ENCODE measurements around the gene CPNE5. TPM values are rescaled to one million over a fixed set of nuclear protein-coding genes. Genes with fewer than 3 reads are reported as not detected.
A peak's percentile ranks its signal among the peaks of the same experiment; 100 is the strongest.

Gene CPNE5
- 10.0 TPM for total RNA-seq
- long read RNA-seq, partial matches to known transcripts, result 8 of 35 reads
- long read RNA-seq, other reads (novel, unspliced or antisense), result 25 of 35 reads

DNA sequence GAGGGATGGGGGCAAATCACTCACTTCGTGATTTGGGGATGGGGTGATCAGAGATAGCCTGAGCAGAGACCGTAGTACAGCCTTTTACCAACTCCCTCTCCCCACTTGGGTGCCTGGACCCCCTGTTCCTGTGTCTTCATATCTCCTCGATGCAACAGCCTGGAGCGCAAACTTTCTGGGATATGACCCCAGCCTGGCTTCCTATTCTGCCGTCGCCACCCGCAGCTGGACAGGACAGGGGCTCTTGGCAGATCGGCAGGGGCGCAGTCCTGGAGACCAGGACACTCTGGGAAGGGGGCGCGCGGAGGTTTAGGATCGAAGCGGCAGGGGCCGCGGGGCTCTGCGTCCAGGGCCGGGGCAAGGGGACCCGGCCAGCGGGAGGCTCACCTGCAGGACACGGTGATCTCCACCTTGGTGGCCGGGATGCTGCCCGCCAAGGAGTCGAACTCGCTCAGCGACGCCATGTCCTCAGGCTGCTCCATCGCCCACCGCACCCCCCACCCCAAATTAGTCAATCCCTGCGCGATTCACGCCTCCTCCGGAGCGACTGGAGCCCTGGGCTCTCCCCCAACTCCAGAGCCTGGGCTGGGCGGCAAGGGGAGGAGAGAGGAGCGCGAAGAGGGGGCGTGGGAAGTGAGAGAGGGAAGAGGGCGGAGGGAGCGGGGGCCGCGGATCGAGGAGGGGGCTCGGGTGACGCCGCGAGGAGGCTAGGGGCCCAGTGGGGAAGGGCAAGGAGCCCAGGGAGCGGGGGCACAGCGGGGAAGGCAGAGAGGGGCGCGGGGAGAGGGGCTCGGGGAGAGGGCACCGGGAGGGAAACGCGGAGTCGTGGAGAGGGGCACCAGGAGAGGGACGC, at the start of gene CPNE5:
Gene CPNE5 (minus strand): TSS at position 549 of the 853 bp plus-strand sequence. CDS start 67 bp downstream, at position 482.
- DNase-seq (peak; percentile 69), ATAC-seq (ENCODE audit: poor library complexity) (peak; percentile 7)
- intact Hi-C loops (cut with DNase I), result no loop called here

DNA sequence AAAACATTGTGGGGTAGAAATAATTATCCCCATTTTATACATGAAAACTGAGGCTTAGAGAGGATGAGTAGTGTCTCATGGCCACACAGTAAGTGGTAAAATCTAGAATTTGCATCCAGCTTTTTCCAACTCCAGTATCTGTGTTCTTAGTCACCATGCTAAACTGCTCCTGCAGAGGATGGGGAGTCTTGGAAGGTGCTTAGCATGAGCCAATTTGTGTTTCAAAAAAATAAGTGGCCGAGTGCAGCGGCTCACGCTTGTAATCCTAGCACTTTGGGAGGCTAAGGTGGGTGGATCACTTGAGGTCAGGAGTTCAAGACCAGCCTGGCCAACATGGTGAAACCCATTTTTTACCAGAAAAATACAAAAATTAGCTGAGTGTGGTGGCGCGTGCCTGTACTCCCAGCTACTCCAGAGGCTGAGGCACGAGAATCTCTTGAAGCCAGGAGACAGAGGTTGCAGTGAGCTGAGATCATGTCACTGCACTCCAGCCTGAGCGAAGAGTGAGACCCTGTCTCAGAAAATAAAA, 48.9 kb upstream of the CPNE5 start:
- intact Hi-C loops (cut with DNase I), result loop anchor here (10.0 kb wide), 1 partner anchor 87 kb away; no protein-coding TSS in a partner anchor
- no peak for DNase-seq
- ATAC-seq (ENCODE audit: poor library complexity), result no peak

- ATAC-seq (ENCODE audit: poor library complexity) (no peak), DNase-seq (no peak)
- intact Hi-C loops (cut with DNase I), result loop anchor here (10.0 kb wide), 1 partner anchor 88 kb away; no protein-coding TSS in a partner anchor
These were observed 47.8 kb upstream of the CPNE5 start for GRCh38 chr6:36886950-36887618.

- peak; percentile 99 for ATAC-seq (ENCODE audit: poor library complexity)
- peak; percentile 99 for DNase-seq
- intact Hi-C loops (cut with DNase I), result loop anchor here (10.0 kb wide), 1 partner anchor 89 kb away; no protein-coding TSS in a partner anchor
These were observed 46.5 kb upstream of the CPNE5 start, which contains the start of gene C6orf89 for GRCh38 chr6:36885461-36886401. Gene C6orf89 (plus strand): TSS chr6:36885952. CDS start chr6:36899445, 13,493 bp downstream.

DNA sequence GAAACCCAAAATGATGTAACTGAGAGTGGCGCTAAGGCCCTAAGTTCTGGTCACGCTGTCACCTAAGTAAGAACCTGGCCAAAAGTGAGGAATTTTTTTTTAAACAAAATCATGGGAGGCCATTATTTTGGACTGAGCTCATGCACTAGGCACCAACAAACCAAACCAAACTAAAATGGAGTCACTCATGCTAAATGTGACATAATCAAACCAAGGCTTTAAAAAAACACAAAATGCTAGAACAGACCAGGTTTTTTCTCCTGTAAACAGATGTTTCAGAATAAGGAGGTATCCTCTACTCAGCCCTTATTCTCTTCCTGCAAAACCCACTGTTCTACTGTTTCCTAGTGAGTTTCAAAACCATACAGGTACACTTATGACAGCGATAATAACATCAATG, 45.4 kb upstream of the CPNE5 start:
- DNase-seq (no peak), ATAC-seq (ENCODE audit: poor library complexity) (no peak)
- intact Hi-C loops (cut with DNase I), result loop anchor here (10.0 kb wide), 1 partner anchor 90 kb away; no protein-coding TSS in a partner anchor

- DNase-seq (no peak), ATAC-seq (ENCODE audit: poor library complexity) (no peak)
- intact Hi-C loops (cut with DNase I), result no loop called here
These were observed 36.0 kb upstream of the CPNE5 start for GRCh38 chr6:36875250-36875633.

DNA sequence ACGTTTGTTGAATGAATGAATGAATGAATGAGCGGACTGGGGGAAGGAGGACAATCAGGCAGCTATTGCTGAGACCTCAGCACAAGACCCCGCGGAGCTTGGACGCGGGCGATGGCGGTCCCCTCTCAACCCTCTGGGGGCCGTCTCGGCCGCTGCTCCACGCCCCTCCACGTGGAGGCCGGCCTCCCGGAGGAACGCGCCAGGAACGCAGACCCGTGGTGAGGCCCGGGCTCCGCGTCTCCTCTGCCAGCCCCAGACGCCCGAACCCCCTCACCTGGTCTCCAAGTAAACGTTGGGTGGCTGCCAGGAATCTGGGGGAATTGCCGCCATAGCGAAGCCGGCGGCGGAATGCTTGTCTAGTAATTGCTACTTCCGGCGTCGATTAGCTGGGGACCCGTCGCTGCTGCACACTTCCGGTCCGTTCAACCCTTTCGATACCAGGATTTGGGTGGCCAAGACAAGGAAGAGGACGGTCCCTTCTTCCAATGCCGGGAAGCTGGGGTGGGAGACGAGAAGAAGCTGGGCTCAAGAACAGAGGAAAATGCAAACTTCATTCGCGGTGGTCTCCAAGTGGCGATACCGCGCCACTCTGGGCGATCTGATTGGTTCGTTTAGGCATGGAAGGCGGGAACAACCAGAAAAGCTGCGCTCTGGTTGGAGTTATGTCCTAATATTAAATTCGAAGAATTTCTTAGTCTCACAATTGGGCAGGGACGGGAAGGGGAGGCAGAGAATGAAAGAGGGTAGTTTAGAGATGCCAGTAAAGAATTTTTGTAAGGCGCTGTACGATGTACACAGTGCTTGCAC, 35.4 kb upstream of the CPNE5 start, which contains the start of gene PPIL1:
Gene PPIL1 (minus strand): TSS at position 361 of the 807 bp plus-strand sequence. CDS start 31 bp downstream, at position 330.
- peak; percentile 87 for DNase-seq
- intact Hi-C loops (cut with DNase I), result no loop called here
- ATAC-seq (ENCODE audit: poor library complexity), result peak; percentile 88

DNA sequence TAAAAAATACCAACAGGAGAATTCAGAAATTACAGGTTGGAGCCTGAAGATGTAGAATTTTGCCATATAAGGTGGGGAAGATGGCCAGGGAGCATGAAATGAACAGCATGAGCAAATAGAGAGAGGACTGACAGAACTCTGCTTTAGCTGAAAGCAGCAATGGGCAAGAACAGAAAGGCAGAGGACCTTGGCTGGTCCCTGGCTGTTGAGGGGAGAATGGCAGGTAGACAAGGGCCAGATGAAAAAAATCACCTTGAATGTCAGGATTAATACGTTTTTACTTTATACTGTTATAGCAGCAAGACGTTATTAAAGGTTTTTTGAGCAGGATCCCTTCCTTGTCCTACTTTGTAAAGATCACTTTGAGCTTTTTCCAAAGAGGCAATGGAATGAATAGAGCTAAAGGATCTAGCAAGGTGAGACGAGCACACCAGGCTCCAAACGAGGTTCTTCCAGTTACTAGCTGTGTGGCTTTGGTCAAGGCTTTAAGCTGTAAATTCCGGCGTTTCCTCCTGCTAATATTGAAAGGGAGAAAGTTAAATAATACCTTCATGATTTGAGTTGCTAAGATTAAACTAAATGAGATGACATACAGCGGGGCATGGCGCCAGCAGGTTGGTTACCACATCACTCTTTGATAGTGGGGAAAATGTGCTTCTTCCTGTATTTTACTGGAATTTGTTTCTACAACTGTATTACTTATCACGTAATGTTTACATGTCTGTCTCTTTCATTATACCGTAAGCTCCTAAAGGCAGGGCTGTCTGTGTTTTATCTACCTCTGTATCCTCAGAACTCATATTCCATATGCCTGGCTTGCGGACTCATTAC, 34.6 kb upstream of the CPNE5 start:
- DNase-seq (peak; percentile 47), ATAC-seq (ENCODE audit: poor library complexity) (no peak)
- intact Hi-C loops (cut with DNase I), result no loop called here

- DNase-seq (no peak), ATAC-seq (ENCODE audit: poor library complexity) (no peak)
- intact Hi-C loops (cut with DNase I), result no loop called here
These were observed 33.9 kb upstream of the CPNE5 start for GRCh38 chr6:36873115-36873514.

- no peak for DNase-seq
- ATAC-seq (ENCODE audit: poor library complexity), result no peak
- intact Hi-C loops (cut with DNase I), result no loop called here
These were observed 32.4 kb upstream of the CPNE5 start for GRCh38 chr6:36871686-36872085.

- intact Hi-C loops (cut with DNase I), result no loop called here
- DNase-seq (peak; percentile 70), ATAC-seq (ENCODE audit: poor library complexity) (peak; percentile 83)
These were observed 28.4 kb upstream of the CPNE5 start for GRCh38 chr6:36867471-36868224.

DNA sequence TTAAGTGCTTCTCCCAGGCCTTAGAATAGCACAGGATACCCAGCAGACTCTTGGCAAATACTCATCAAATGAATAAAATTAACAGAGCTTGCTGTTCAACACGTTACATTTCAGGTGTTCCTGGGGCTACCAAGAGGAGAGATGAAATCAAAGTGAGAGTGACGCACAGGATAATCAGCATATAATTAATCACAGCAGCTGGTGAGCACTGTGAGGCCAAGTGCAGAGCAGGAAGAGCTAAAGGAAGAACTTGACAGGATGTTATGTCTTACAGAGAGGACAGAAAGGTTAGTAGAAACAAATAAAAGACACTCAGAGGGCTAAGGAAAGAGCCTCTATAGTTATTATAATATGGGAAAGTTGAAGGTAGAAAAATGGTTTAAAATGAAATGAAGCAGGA, 26.6 kb upstream of the CPNE5 start:
- ATAC-seq (ENCODE audit: poor library complexity), result peak; percentile 2
- intact Hi-C loops (cut with DNase I), result no loop called here
- no peak for DNase-seq

GRCh38 chr6:36863670-36864540, 24.7 kb upstream of the CPNE5 start:
- intact Hi-C loops (cut with DNase I), result no loop called here
- ATAC-seq (ENCODE audit: poor library complexity) (peak; percentile 23), DNase-seq (no peak)

DNA sequence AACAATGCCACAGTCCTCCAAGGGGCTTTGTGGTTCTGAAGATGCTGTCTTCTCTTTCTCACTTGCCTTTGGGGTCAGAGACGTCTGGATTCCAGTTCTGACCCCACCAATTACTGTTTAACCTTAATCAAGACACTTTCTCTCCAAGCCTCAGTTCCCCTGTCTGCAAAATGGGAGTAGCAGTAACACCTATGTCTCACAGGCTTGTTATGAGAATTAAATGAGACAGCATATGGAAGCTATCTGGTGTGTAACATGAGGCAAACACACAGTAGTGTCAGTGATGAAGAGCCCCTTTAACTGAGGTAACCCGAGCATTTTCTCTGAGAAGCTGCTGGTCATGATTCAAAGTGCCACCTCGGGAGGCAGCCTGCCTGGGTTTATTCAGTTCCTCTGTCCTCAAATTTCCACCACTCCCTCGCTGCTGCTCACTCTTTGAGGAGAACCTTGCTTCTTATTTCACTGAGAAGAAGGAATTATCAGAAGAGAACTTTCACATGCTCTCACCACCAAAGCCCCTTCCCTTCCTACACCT, 23.7 kb upstream of the CPNE5 start:
- no peak for DNase-seq
- intact Hi-C loops (cut with DNase I), result no loop called here
- no peak for ATAC-seq (ENCODE audit: poor library complexity)

All from Right ventricle myocardium superior (tissue), 1 donor.